Measurements from ENCODE around the gene CIZ1. TPM values are rescaled to one million over a fixed set of nuclear protein-coding genes. Genes with fewer than 3 reads are reported as not detected.

The CIZ1 gene
- total RNA-seq, 1 experiment from 2014 or later = 111 TPM

DNA sequence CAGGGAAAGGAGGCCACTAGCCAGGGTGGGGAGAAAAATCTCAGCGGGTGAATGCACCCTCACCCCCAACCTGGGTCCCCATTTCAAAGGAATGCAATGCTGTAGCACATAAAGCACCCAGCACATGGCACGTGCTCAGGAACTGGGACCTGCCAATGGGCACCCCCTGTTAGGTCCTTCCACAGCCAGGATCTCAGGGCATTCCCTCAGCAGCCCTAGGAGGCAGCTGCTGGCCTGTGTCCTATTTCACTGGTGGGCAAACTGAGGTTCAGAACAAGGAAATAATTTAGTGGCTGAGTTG is 20.6 kb upstream of the CIZ1 start:
- H3K27ac ChIP-seq (ENCODE audit: low read length) = no peak overlapping the region
- TF ChIP-seq POLR2AphosphoS5 (IDR thresholded peaks at IDR 0.05; ENCODE audit: low read depth, low read length) (no peak), TCF7L2 (IDR thresholded peaks at IDR 0.05; ENCODE audit: low read depth, low read length) (no peak), SIN3A (IDR thresholded peaks at IDR 0.05; ENCODE audit: borderline replicate concordance, insufficient read depth, low read depth, low read length) (no peak)
- TF ChIP-seq, protein P1, sequence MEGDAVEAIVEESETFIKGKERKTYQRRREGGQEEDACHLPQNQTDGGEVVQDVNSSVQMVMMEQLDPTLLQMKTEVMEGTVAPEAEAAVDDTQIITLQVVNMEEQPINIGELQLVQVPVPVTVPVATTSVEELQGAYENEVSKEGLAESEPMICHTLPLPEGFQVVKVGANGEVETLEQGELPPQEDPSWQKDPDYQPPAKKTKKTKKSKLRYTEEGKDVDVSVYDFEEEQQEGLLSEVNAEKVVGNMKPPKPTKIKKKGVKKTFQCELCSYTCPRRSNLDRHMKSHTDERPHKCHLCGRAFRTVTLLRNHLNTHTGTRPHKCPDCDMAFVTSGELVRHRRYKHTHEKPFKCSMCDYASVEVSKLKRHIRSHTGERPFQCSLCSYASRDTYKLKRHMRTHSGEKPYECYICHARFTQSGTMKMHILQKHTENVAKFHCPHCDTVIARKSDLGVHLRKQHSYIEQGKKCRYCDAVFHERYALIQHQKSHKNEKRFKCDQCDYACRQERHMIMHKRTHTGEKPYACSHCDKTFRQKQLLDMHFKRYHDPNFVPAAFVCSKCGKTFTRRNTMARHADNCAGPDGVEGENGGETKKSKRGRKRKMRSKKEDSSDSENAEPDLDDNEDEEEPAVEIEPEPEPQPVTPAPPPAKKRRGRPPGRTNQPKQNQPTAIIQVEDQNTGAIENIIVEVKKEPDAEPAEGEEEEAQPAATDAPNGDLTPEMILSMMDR (IDR thresholded peaks at IDR 0.05) = no peak
- TF ChIP-seq, protein P2, sequence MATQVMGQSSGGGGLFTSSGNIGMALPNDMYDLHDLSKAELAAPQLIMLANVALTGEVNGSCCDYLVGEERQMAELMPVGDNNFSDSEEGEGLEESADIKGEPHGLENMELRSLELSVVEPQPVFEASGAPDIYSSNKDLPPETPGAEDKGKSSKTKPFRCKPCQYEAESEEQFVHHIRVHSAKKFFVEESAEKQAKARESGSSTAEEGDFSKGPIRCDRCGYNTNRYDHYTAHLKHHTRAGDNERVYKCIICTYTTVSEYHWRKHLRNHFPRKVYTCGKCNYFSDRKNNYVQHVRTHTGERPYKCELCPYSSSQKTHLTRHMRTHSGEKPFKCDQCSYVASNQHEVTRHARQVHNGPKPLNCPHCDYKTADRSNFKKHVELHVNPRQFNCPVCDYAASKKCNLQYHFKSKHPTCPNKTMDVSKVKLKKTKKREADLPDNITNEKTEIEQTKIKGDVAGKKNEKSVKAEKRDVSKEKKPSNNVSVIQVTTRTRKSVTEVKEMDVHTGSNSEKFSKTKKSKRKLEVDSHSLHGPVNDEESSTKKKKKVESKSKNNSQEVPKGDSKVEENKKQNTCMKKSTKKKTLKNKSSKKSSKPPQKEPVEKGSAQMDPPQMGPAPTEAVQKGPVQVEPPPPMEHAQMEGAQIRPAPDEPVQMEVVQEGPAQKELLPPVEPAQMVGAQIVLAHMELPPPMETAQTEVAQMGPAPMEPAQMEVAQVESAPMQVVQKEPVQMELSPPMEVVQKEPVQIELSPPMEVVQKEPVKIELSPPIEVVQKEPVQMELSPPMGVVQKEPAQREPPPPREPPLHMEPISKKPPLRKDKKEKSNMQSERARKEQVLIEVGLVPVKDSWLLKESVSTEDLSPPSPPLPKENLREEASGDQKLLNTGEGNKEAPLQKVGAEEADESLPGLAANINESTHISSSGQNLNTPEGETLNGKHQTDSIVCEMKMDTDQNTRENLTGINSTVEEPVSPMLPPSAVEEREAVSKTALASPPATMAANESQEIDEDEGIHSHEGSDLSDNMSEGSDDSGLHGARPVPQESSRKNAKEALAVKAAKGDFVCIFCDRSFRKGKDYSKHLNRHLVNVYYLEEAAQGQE (IDR thresholded peaks at IDR 0.05; ENCODE audit: insufficient read depth in 1 of 2, low read depth in 2 of 2, low read length in 1 of 2) = no peak
- H3K36me3 ChIP-seq (ENCODE audit: control insufficient read depth, insufficient read depth, low read length) = no peaks in the 10 kb centered on the region
- in situ Hi-C loops (cut with HindIII; ENCODE audit: low pct_unique_long_range_greater_than_20kb, low sequenced_read_pairs) (no loop called here), intact Hi-C loops (cut with micrococcal nuclease; ENCODE audit: unreplicated experiment) (no loop called here)
- POLR2A ChIA-PET = interaction anchor here (0.6 kb wide), 1 partner anchor 40 kb away, joined by 10 read pairs; no protein-coding TSS in a partner anchor
- H3K4me3 ChIP-seq (ENCODE audit: low read depth in 2 of 2, low read length in 2 of 2) = no peak overlapping the region
- no peaks in the 10 kb centered on the region for H3K27me3 ChIP-seq (ENCODE audit: control insufficient read depth, insufficient read depth, low read length)
- no peaks in the 10 kb centered on the region for H3K4me1 ChIP-seq (ENCODE audit: control insufficient read depth, insufficient read depth, low read length)
- DNase-seq (ENCODE audit: low read depth, low spot score) = no peak
- no TSS peak for BruUV-seq (replicated peaks)
- ATAC-seq = no peak
- CTCF ChIA-PET = interaction anchor here (0.6 kb wide), 1 partner anchor 265 kb away, joined by 4 read pairs; no protein-coding TSS in a partner anchor
- no peaks in the 10 kb centered on the region for H3K9me3 ChIP-seq (ENCODE audit: control insufficient read depth, insufficient read depth, low read depth, low read length)

DNA sequence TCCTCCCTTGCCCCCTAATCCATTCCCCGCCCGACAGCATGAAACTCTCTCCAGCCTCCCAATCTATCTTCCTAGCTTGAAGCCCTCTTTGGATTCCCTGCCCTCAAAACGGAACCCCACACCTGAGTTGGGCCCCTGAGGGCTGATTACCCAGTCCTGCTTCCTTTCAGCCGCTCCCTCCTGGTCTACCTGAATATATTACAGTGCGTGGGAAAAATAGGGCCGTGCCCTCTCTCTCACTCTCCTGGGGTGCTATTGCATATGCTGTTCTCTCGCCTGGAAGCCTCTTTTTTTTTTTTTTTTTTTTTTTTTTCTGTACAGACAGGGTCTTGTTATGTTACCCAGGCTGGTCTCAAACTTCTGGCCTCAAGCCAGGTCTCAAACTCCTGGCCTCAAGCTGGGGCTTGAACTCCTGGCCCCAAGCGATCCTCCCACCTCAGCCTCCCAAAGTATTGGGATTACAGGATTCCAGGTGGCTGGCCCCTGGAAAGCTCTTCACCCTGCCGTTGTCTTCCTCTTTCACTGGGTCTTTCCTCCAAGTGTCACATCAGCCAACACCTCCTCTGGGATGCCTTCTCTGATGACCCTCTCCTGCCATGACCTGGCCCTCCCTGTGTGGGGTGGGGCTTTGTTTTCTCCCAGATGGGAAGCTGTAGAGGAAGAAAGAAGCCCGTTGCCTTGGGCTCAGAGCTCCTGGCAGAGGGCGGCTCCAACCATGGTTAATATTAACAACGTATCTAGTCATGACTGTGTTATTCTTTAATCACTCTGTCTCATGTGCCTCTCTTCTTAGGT is 20.0 kb upstream of the CIZ1 start:
- no peaks in the 10 kb centered on the region for H3K36me3 ChIP-seq (ENCODE audit: control insufficient read depth, insufficient read depth, low read length)
- in situ Hi-C loops (cut with HindIII; ENCODE audit: low pct_unique_long_range_greater_than_20kb, low sequenced_read_pairs) (no loop called here), intact Hi-C loops (cut with micrococcal nuclease; ENCODE audit: unreplicated experiment) (no loop called here)
- DNase-seq (ENCODE audit: low read depth, low spot score) (no peak), ATAC-seq (no peak)
- H3K4me3 ChIP-seq (ENCODE audit: low read depth in 2 of 2, low read length in 2 of 2) = no peak overlapping the region
- no peaks in the 10 kb centered on the region for H3K9me3 ChIP-seq (ENCODE audit: control insufficient read depth, insufficient read depth, low read depth, low read length)
- no peaks in the 10 kb centered on the region for H3K27me3 ChIP-seq (ENCODE audit: control insufficient read depth, insufficient read depth, low read length)
- BruUV-seq (replicated peaks) = no TSS peak
- CTCF ChIA-PET = interaction anchor here (0.6 kb wide), 1 partner anchor 265 kb away, joined by 4 read pairs; no protein-coding TSS in a partner anchor
- TF ChIP-seq, protein P2 (IDR thresholded peaks at IDR 0.05; ENCODE audit: insufficient read depth in 1 of 2, low read depth in 2 of 2, low read length in 1 of 2) = no peak
- TF ChIP-seq, protein P1 (IDR thresholded peaks at IDR 0.05) = no peak
- TF ChIP-seq POLR2AphosphoS5 (IDR thresholded peaks at IDR 0.05; ENCODE audit: low read depth, low read length) = no peak
- TF ChIP-seq SIN3A (IDR thresholded peaks at IDR 0.05; ENCODE audit: borderline replicate concordance, insufficient read depth, low read depth, low read length) = no peak
- TF ChIP-seq TCF7L2 (IDR thresholded peaks at IDR 0.05; ENCODE audit: low read depth, low read length) = no peak
- no peaks in the 10 kb centered on the region for H3K4me1 ChIP-seq (ENCODE audit: control insufficient read depth, insufficient read depth, low read length)
- POLR2A ChIA-PET = no interaction called here
- H3K27ac ChIP-seq (ENCODE audit: low read length) = no peak overlapping the region
